ENCODE data around the gene S100PBP.

The S100PBP gene

DNA sequence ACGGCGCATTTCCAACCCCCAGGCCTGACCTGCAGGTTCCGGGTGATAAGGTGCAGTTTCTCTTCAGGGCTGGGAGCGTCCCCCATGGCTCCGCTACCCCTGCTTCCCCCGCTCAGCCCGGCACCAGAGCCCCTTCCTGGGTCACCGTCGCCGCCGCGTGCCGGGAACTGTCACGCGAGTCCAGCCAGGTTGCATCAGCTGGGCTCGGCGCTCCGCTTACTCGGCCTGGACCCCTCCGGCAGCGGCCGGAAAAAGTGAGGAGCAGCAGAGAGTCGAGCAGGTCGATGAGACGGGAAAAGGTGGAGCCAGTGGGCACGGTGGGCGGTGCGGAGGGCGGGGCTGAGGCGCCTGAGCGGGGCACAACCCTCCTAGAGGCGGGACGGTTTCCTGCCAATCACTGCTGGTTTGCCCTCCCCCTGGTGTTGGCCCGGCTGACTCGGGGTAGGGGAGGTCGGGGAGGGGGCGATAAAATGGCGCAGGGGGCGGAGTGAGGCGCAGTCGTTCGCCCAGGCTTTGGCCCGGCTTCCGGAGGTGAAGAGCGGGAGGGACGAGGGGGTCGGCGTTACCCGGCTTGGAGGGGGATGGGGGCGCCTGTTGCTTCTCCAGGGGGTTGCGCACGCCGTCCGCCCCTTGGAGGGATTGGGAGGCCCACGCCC is at the start of gene S100PBP, which contains the start of gene YARS1:
Gene S100PBP, plus strand, starts transcription at position 495 of the 656 bp plus-strand sequence. CDS start 8,447 bp downstream, outside the sequence.
Gene YARS1, minus strand, starts transcription at position 200 of the 656 bp plus-strand sequence. Its CDS starts 114 bp downstream, at position 86.
- peak; percentile 100 for DNase-seq

DNA sequence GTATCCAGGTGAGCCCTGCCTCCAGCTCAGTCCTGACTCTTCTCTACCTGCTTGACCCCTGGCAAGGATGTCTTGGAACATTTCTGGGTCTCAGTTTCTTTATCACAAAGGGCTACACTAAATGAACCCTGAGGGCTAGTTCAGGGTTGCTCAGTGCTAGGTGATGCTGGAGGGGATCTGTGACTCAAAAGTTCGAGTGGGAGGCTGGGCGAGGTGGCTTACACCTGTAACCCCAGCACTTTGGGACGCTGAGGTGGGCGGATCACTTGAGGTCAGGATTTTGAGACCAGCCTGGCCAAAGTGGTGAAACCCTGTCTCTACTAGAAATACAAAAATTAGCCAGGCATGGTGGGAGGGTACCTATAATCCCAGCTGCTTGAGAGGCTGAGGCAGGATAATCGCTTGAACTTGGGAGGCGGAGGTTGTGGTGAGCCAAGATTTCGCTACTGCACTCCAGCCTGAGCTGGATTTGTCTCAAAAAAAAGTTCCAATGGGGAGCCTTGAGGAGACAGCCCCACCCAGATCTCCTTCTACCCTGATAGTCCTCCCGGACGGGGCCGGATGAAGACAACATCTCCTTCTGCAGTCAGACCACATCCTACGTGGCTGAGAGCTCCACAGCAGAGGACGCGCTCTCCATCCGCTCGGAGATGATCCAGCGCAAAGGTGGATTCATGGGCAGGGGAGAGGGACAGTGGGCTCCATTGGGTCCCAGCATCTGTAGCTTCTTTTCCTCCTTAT is 49.2 kb upstream of the S100PBP start:
- DNase-seq: no peak

DNA sequence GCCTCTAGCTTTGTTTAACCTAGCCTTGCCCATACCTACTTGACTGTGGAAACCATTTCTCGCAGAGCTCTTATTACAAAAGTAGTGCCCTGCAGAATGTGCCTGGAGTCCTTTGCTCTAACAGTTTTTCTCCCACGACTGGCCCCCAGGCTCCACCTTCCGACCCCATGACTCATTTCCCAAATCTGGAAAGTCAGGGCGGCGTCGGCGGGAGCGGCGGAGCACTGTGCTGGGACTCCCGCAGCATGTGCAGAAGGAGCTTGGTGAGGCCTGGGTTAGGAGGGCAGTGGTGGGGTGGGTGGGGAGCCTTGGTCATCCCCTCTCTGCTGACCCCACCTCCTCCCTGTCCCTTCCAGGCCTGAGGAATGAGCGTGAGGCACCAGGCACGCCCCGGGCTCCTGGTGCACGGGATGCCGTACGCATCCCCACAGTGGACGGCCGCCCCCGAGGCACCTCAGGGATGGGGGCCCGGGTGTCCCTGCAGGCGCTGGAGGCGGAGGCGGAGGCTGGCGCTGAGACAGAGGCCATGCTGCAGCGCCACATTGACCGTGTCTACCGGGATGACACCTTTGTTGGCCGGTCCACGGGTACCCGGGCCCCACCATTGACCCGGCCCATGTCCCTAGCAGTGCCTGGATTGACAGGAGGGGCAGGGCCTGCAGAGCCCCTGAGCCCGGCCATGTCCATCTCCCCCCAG is 47.8 kb upstream of the S100PBP start:
- no peak for DNase-seq

DNA sequence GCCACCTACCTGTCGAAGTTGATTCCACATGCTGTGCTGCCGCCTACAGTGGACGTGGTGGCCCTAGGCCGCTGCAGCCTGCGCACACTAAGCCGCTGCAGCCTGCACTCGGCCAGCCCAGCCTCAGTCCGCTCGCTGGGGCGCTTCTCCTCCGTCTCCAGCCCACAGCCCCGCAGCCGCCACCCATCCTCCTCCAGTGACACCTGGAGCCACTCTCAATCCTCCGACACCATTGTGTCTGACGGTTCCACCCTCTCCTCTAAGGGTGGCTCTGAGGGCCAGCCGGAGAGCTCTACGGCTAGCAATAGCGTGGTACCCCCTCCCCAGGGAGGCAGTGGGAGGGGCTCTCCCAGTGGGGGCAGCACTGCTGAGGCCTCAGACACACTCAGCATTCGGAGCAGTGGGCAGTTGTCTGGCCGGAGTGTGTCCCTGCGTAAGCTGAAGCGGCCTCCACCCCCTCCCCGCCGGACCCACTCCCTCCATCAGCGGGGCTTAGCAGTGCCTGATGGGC is 47.2 kb upstream of the S100PBP start:
- DNase-seq: no peak

DNA sequence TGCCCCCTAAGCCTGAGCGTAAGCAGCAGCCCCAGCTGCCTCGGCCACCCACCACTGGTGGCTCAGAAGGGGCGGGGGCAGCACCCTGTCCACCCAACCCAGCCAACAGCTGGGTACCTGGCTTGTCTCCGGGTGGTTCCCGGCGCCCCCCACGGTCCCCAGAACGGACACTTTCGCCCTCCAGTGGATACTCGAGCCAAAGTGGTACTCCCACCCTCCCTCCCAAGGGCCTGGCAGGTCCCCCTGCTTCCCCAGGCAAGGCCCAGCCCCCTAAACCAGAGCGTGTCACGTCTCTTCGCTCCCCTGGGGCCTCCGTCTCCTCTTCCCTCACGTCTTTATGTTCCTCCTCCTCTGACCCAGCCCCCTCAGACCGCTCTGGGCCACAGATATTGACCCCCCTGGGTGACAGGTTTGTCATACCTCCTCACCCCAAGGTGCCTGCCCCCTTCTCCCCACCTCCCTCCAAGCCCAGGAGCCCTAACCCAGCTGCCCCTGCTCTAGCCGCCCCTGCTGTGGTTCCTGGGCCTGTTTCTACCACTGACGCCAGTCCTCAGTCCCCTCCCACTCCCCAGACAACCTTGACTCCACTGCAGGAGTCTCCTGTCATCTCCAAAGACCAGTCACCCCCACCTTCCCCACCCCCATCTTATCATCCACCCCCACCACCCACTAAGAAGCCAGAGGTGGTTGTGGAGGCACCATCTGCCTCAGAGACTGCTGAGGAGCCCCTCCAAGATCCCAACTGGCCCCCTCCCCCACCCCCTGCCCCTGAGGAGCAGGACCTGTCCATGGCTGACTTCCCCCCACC is 46.5 kb upstream of the S100PBP start:
- DNase-seq: no peak

DNA sequence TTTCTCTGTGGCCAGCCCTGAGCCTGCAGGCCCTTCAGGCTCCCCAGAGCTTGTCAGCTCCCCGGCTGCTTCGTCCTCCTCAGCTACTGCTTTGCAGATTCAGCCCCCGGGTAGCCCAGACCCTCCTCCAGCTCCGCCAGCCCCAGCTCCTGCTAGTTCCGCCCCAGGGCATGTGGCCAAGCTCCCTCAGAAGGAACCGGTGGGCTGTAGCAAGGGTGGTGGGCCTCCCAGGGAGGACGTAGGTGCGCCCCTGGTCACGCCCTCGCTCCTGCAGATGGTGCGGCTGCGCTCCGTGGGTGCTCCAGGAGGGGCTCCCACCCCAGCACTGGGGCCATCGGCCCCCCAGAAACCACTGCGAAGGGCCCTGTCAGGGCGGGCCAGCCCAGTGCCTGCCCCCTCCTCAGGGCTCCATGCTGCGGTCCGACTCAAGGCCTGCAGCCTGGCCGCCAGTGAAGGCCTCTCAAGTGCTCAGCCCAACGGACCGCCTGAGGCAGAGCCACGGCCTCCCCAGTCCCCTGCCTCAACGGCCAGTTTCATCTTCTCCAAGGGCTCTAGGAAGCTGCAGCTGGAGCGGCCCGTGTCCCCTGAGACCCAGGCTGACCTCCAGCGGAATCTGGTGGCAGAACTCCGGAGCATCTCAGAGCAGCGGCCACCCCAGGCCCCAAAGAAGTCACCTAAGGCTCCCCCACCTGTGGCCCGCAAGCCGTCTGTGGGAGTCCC is 45.7 kb upstream of the S100PBP start:
- no peak for DNase-seq

DNA sequence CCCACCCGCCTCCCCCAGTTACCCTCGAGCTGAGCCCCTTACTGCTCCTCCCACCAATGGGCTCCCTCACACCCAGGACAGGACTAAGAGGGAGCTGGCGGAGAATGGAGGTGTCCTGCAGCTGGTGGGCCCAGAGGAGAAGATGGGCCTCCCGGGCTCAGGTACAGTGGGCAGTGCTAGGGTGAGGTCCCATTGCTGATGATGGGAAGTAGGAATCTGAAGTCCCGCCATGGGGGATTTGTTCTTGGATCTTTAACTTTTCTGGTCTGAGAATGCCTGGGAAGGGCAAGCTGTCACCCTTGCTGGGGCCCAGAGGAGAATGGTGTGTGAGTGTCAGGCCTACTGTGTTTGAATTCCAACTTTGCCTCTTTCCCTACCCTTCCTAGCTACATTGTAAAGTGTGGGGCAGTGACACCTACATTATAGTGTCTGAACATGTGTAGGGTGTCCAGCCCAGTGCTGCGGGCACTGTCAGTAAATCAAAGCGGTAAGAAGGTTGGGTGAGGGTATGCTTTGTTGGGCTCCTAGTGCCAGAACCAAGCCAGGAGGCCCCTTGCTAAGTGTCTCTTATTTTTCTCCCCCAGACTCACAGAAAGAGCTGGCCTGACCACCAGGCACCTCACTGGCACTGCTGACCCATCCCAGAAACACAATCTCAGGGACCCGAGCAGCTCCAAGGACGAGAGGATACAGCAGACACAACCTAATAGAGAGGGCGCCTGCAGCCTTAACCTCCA is 45.0 kb upstream of the S100PBP start:
- no peak for DNase-seq

DNA sequence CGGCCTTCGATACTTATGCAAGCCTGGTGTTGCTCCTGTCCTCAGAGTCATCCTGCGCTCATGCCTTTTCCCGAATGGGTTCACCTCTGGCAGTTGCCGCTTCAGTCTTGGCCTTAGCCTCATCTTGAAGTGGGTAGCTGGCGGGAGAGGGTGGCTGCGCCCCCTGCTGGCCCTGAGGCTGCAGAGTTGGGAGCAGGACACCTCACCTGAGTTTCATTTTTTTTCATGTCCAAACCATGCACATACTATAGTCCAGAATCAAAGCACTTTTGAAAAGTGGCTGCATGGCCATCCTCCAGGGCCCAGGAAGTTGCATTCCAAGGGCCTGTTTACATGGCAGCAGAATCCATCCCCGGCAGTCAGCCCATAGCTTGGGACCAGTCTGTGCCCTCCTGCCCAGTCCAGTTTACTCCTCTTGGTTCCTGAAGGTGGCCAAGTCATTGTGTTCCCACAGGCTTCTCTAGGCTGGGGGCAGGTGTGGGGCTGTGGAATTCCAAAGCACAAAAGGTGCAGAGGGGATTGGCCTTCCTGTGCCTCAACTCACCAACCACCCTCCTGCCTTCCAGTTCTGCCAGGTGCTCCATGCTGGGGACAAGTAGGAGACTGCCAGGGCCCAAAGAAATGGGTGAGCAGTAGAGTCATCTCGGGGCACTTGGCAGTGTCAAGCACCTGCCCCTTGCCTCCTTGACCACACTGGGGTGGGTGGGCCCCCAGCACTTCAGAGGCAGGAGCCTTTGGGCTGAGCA is 44.3 kb upstream of the S100PBP start:
- peak; percentile 46 for DNase-seq

DNA sequence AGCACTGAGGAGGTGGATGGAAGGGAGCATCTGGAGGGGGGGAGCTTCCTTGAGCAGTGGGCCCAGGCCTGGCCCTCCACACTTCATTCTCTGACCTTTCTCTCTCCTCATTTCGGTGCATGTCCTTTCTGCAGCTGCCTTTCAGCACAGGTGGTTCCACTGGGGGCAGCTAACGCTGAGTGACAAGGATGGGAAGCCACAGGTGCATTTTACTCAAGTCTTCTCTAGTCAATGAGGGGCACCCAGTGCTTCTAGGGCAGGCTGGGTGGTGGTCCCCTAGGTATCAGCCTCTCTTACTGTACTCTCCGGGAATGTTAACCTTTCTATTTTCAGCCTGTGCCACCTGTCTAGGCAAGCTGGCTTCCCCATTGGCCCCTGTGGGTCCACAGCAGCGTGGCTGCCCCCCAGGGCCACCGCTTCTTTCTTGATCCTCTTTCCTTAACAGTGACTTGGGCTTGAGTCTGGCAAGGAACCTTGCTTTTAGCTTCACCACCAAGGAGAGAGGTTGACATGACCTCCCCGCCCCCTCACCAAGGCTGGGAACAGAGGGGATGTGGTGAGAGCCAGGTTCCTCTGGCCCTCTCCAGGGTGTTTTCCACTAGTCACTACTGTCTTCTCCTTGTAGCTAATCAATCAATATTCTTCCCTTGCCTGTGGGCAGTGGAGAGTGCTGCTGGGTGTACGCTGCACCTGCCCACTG is 43.5 kb upstream of the S100PBP start:
- no peak for DNase-seq

DNA sequence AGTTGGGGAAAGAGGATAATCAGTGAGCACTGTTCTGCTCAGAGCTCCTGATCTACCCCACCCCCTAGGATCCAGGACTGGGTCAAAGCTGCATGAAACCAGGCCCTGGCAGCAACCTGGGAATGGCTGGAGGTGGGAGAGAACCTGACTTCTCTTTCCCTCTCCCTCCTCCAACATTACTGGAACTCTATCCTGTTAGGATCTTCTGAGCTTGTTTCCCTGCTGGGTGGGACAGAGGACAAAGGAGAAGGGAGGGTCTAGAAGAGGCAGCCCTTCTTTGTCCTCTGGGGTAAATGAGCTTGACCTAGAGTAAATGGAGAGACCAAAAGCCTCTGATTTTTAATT is 43.0 kb upstream of the S100PBP start:
- DNase-seq: no peak

DNA sequence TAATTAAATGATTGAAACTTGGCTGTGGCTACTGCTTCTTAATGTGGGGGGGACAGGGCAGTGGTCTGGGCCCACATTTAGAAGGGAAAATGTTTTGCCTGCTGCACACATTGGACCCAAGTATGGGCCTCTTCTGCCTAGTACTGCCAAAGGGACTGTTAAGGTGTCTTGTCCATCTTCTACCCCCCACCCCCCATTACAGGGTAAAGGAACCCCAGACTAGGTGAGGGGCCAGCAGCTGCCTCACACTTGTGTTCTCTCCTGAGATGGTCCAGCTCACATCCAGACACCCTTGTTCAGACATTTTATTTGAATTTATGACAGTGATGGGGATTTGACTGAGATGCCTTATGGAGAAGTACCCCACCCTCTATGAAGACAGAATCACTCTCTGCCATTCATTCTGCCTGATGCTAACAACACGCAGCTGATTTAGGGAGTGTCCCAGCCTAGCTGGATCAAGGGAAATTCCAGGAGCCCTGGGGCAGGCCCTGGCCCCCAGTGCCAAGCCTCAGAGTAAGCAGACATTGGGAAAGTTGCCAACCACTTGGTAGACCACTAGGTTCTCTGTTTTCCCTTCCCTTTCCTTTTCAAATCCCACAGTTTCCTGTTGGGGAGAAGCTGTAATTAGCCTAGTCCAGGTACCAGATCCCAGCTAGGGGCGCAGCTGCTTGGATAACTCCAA is 42.4 kb upstream of the S100PBP start:
- no peak for DNase-seq

DNA sequence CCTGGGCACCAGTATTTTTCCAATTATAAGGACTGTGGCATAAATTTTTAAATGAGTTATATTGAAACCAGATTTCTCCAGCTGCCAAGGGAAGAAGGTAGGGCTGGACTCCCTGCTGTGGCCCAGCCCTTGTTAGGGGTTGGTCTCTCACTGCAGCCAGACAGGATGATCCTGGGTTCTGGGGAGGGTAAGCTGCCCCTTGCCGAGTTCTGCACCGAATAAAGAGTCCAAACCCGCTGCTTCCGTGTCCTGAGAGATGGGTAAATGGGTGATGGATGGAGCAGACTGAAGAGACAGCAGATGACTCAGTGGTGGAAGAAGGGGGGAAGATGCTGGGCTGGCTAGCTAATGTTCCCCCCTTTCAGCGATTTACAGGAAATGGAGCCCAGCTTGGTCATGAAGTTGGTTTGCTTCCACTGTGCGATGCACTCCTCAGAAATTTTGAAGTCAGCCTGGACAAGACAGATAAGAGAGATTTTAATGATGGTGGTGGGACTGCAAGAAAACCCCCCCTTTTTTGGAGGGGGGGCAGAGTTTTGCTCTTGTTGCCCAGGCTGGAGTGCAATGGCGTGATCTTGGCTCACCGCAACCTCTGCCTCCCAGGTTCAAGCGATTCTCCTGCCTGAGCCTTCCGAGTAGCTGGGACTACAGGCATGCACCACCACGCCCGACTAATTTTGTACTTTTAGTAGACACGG is 41.7 kb upstream of the S100PBP start:
- no peak for DNase-seq

DNA sequence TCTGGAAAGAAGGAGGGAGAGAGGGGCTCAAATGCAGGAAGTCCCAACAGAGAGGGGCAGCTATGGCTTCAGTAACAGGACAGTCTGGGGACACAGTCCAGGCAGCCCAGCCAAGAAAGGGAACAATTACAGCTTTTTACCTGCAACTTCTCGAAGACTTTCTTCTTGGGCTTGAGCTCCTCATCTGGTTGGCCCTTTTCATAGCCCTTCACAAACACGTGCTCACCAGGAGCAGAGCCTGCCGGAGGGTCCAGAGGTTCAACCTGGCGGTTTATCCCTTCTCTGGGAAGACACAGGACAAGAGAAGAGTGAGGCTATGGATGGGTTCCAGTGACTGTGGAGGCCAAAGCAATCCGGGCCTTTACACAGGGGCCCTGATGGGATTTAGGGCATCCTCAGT is 38.2 kb upstream of the S100PBP start:
- DNase-seq: no peak

DNA sequence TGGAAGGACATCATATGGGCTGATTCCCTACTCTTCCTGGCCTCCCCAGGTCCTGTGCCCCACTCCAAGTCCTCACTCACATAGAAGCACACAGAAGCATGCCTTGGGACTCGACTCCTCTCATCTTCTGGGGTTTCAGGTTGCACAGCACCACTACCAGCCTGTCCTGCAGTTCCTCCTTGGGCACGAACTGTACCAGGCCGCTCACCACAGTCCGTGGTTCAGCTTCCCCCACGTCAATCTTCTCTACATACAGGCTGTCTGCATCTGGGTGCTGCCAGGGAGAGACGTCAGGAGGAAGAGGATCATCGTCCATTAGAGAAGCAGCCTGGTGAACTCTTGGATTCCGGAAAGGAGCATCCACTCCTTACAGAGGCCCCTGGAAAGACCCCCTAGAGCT is 37.4 kb upstream of the S100PBP start:
- no peak for DNase-seq

DNA sequence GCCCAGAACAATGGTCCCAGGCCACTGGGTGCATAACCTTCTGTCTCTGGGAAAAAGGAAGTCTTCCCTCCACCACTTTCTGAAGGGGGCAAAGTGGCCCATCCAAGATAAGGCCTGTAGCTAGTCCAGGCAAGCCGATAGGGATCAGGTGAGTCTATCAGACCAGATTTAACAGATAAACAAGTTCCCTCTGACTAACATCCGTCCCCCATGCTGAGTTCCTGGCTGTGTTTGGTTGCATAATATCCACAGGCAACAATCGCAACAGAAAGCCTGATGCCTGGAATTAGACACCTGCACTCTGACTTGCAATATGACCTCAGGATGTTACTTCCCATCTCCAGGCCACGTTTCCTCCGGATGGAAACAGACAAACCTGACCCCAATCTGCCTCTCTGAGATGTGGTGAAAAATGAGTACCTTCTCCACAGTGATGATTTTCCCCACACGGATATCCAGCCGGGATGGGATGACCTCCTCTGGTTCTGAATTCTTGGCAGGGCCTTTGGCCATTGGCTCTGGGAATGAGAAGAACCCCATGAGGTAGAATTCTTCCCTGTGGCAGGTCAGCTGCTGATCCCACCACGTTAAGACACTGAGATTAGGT is 36.7 kb upstream of the S100PBP start:
- DNase-seq: no peak

DNA sequence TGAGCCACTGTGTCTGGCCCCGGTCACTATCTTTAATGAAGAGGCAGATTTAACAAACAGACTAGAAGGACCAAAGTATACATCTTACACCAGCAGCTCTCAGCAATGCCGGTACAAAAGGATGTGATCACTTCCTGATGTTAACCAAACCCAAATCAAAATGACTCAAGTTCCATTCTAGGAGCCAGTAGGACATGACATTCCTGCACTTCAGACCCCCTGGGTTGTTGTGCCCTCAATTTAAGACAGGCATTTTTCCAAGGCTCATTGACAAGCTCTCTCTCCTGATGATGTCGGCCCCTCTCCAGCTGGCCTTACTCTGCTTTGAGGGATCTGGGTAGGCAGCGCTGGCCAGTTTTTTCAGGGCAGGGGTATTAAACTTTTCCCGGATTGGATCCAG is 35.4 kb upstream of the S100PBP start:
- DNase-seq: no peak

DNA sequence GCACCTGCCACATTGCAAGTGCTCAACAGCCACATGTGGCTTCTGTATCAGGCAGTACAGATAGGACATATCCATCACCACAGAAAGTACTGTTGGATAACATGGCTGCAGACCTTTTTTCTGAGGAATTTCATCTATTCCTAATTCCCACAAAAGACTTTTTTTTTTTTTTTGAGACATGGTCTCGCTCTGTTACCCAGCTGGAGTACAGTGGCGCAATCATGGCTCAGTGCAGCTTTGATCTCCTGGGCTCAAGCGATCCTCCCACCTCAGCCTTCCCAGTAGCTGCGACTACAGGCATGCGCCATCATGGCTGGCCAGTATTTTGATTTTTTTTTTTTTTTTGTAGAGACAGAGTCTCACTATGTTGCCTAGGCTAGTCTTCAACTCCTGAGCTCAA is 33.6 kb upstream of the S100PBP start:
- DNase-seq: no peak

DNA sequence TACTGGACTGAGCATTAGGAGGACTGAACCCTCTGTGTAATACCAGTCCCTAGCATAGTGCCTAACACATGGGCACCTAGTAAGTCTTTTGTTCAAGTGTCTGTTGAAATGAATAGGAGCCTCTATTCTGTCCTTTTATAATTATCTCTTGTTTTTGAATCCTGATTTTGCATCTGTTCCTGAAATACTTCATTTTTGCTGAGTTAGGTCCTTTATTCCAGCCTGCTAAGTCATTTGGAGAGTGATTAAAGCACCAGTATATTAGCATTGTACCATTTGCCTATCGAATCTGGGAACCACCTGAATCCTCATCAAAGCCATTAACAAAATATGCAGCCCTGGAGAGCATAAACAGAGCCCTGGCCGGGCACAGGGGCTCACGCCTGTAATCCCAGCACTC is 32.6 kb upstream of the S100PBP start:
- no peak for DNase-seq

Data from NK-92 treated with Interleukin-12 subunit alpha and Interleukin-12 subunit beta, amount 100 ng/mL, for 24 hours (cell line).